Chondrocyte (in vitro differentiated cells): Measurements from ENCODE around the gene GAS7. TPM values are rescaled to one million over a fixed set of nuclear protein-coding genes. Genes with fewer than 3 reads are reported as not detected.

ENCODE experiments used
- DNase-seq: peaks from one replicate; pipeline ENCODE4 v3.0.0; 2021; ENCODE audit warnings: mixed read lengths, low spot score
- H3K27ac Mint-ChIP-seq: one replicate; pipeline ENCODE4 v1.8.0; 2021; ENCODE audit warnings: mild to moderate bottlenecking, moderate library complexity, mixed read lengths; ENCODE audit not compliant: unreplicated experiment
- H3K27me3 Mint-ChIP-seq: 2 replicates; pipeline ENCODE4 v1.8.0; 2021; ENCODE audit warnings: low read depth, mixed read lengths
- H3K36me3 Mint-ChIP-seq: 2 replicates; pipeline ENCODE4 v1.8.0; 2021; ENCODE audit warnings: low read depth, mixed read lengths
- H3K4me1 Mint-ChIP-seq: 2 replicates; pipeline ENCODE4 v1.8.0; 2021; ENCODE audit warnings: low read depth, mild to moderate bottlenecking, mixed read lengths
- H3K4me3 Mint-ChIP-seq: one replicate; pipeline ENCODE4 v1.8.0; 2021; ENCODE audit warnings: mild to moderate bottlenecking, moderate library complexity, mixed read lengths; ENCODE audit not compliant: unreplicated experiment
- H3K9me3 Mint-ChIP-seq: 2 replicates; pipeline ENCODE4 v1.8.0; 2021; ENCODE audit warnings: low read depth, mixed read lengths
- total RNA-seq: library from RNA; stranded (reverse); gene quantifications from 3 replicates; pipeline ENCODE4 v1.2.1, GENCODE V29; 2021
- TF ChIP-seq, protein P1 (sequence below): fragments of 200-600 bp; sonication (generic); IDR thresholded peaks from 2 replicates; pipeline ENCODE4 v1.5.0; 2021; ENCODE audit warnings: antibody characterized with exemption, mild to moderate bottlenecking, moderate library complexity

The GAS7 gene
- total RNA-seq, 1 donor from 2014 or later, result 6.9 TPM

DNA sequence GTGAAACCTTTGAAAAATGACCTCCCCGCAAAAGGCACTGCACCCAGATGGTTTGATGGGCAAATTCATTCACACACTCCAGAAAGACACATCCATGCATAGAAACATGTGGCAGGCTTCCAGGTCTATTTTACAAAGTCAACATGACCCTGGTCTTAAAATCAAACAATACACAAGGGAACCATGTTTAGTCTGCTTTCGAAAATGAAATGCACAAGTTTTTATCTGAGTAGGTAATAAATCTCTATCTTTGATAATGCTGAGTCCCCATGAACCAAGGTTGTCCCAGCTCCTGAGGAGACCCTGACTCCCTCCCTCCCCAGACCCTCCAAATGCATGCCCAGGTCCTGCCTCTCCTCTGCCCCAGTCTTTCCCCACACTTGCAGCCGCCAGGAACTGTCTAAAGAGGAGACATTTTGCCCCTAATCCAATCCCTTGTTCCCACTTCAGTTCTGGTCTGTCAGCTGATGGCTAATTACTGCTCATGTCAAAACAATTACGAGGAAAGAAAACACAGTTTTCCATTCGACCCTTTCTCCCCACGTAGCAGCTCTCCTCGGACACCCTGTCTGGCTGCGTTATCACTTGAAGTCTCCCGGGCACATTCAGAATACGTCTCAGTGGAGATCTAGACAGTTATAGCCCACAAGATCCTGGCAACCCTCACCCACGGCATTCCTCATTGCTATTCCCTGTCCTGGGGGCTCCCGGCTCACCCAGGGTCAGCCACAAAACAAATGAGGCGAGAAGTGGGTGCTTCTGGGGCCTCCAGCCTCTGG, 224.5 kb downstream of the GAS7 start:
- Mint-ChIP-seq H3K4me3 (peak overlapping the region; percentile 10), H3K9me3 (no peaks in the 10 kb centered on the region), H3K27me3 (no peaks in the 10 kb centered on the region), H3K4me1 (peaks cover 35% of the 10 kb centered on the region), H3K27ac (peak overlapping the region; percentile 39), H3K36me3 (no peaks in the 10 kb centered on the region)
- no peak for DNase-seq
- TF ChIP-seq, protein P1, sequence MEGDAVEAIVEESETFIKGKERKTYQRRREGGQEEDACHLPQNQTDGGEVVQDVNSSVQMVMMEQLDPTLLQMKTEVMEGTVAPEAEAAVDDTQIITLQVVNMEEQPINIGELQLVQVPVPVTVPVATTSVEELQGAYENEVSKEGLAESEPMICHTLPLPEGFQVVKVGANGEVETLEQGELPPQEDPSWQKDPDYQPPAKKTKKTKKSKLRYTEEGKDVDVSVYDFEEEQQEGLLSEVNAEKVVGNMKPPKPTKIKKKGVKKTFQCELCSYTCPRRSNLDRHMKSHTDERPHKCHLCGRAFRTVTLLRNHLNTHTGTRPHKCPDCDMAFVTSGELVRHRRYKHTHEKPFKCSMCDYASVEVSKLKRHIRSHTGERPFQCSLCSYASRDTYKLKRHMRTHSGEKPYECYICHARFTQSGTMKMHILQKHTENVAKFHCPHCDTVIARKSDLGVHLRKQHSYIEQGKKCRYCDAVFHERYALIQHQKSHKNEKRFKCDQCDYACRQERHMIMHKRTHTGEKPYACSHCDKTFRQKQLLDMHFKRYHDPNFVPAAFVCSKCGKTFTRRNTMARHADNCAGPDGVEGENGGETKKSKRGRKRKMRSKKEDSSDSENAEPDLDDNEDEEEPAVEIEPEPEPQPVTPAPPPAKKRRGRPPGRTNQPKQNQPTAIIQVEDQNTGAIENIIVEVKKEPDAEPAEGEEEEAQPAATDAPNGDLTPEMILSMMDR, result no peak

DNA sequence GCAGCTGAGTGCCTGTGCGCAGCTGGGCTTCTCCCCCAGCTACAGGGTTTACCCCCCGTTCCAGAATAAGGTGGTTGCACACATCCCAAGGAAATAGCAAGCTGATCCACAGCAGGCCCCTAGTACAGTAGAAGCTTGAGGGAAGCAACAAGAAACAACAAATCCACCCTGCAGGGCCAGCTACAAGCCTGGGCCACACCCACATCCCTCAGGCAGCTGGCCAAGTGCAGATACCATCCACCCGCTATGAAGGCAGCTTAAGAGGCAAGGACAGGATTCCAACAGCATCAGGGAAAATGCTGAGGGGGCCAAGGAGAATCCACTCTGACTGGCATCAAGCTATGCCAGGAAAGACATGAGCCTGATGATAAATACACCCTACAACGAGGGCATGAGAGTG, 226.4 kb downstream of the GAS7 start:
- H3K36me3 Mint-ChIP-seq, result no peaks in the 10 kb centered on the region
- H3K4me3 Mint-ChIP-seq, result no peak overlapping the region
- TF ChIP-seq, protein P1, result no peak
- no peak for DNase-seq
- no peaks in the 10 kb centered on the region for H3K9me3 Mint-ChIP-seq
- H3K27ac Mint-ChIP-seq, result no peak overlapping the region
- H3K27me3 Mint-ChIP-seq, result no peaks in the 10 kb centered on the region
- peaks cover 30% of the 10 kb centered on the region for H3K4me1 Mint-ChIP-seq

DNA sequence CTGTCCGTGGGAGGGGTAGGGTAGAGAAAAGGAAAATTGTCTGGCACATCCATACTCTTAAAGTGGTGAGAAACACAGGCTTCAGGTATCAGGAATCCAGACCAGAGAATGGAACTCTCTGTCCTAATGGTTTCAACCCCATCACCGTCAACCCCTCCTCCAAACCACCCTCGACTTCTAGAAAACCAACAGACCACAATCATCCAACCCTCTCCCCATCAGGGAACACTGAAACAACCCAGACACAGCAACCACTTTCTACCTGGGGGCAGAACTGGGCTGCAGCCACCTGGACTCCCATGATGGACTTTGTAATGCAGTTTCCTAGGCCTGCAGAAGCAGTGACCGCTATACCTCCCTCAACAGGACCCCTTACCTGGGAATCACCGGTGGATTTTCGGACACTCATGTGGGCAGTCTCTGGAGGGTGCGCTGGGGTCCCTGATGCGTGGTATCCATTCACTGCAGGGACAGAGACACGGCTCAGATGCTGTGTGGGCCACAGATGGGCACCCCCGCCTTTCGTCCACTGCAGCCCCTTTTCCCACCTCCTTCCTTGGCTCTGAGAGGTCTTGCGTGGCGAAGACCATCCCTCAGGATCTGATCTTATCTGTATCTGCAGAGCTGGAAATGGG, 229.0 kb downstream of the GAS7 start:
- peaks cover 26% of the 10 kb centered on the region for H3K4me1 Mint-ChIP-seq
- no peak overlapping the region for H3K4me3 Mint-ChIP-seq
- no peak overlapping the region for H3K27ac Mint-ChIP-seq
- no peaks in the 10 kb centered on the region for H3K36me3 Mint-ChIP-seq
- no peak for DNase-seq
- H3K9me3 Mint-ChIP-seq, result no peaks in the 10 kb centered on the region
- TF ChIP-seq, protein P1, result no peak
- no peaks in the 10 kb centered on the region for H3K27me3 Mint-ChIP-seq

DNA sequence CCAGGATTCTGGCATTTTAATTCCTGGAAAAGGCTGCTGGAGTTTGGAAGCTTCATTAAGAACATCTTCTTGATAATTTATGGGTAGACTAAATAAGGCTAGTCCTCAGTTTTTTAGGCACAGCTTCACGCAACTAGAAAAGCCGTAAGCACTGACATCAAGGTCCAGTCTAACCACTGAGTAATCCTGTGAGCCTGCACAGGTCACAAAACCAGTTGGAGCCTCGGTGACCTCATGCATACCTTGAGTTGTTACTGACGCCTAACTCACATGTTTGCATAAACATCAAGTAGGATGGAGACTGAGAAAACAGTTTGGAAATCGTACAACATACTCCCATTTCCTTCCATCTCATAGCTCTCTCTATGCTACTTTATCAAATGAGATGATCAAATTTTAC, 229.5 kb downstream of the GAS7 start:
- H3K9me3 Mint-ChIP-seq, result no peaks in the 10 kb centered on the region
- no peak overlapping the region for H3K4me3 Mint-ChIP-seq
- peaks cover 21% of the 10 kb centered on the region for H3K4me1 Mint-ChIP-seq
- H3K36me3 Mint-ChIP-seq, result no peaks in the 10 kb centered on the region
- H3K27me3 Mint-ChIP-seq, result no peaks in the 10 kb centered on the region
- no peak for DNase-seq
- H3K27ac Mint-ChIP-seq, result no peak overlapping the region
- TF ChIP-seq, protein P1, result no peak

DNA sequence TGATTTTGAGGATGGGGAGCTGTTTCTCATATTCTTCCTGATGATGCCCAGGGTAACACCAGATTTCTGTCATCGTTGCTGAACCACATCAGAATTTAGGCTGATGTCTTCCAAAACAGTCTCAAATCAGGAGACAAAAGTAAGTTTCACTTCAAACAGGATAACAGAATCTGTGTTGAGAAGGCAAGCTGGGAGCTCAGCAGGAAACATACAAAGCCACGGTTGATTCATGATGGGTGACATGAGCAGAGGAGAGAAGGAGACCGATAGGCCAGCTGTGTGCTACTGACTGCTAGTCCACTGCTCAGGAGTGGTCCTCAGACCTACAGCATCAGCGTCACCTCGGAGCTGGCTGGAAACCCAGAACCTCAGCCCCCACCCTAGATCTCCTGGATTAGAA, 230.4 kb downstream of the GAS7 start:
- no peak for DNase-seq
- H3K9me3 Mint-ChIP-seq, result no peaks in the 10 kb centered on the region
- no peak overlapping the region for H3K27ac Mint-ChIP-seq
- TF ChIP-seq, protein P1, result no peak
- H3K4me1 Mint-ChIP-seq, result peaks cover 14% of the 10 kb centered on the region
- peaks cover 3% of the 10 kb centered on the region for H3K27me3 Mint-ChIP-seq
- H3K36me3 Mint-ChIP-seq, result no peaks in the 10 kb centered on the region
- H3K4me3 Mint-ChIP-seq, result no peak overlapping the region
